ENCODE data around the gene HSPH1.
"Not testable (repeated sequence)": the region's sequence is repeated elsewhere in the genome, so short reads cannot be mapped to it uniquely, and the experiment has no call there.

The HSPH1 gene

DNA sequence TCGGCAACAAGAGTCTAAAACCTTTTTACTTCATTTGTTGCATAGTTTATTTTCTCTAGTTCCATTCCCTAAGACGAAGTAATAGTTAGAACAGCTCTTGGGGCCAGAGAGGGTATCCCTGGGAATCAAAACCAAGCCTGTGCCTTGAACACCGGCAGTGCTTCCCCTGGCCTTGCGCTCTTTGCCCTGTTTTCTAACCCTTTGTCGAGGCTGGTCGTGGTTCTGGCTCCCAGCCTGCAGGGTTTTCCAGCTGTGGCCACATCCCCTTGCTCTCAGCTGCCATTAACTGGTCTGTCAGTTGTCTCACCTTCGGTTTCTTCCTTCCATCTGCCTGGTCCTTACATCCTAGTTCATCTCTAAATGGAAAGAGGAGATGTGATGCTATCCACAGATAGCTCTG lies 61.0 kb downstream of the HSPH1 start:
- no peak for DNase-seq (ENCODE audit: low read depth in 1 of 2, low spot score in 1 of 2)

DNA sequence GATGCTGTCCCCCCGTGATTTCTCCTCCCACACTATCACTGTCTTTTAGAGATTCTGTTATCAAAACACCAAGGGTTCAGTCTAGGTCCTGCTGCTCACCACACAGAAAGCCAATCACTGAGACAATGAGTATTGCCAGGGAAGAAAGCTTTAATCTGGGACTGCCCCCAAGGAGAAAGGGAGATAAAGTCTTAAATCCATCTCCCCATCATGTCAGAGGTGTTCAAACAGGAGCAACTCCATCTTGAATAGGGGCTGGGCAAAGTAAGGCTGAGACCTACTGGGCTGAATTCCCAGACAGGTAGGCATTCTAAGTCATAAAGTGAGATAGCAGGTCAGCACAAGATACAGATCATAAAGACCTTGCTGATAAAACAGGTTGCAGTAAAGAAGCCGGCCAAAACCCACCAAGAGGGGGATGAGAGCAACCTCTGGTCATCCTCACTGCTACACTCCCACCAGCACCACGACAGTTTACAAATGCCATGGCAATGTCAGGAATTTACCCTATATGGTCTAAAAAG lies 63.7 kb downstream of the HSPH1 start:
- not testable (repeated sequence) for DNase-seq (ENCODE audit: low read depth in 1 of 2, low spot score in 1 of 2)

DNA sequence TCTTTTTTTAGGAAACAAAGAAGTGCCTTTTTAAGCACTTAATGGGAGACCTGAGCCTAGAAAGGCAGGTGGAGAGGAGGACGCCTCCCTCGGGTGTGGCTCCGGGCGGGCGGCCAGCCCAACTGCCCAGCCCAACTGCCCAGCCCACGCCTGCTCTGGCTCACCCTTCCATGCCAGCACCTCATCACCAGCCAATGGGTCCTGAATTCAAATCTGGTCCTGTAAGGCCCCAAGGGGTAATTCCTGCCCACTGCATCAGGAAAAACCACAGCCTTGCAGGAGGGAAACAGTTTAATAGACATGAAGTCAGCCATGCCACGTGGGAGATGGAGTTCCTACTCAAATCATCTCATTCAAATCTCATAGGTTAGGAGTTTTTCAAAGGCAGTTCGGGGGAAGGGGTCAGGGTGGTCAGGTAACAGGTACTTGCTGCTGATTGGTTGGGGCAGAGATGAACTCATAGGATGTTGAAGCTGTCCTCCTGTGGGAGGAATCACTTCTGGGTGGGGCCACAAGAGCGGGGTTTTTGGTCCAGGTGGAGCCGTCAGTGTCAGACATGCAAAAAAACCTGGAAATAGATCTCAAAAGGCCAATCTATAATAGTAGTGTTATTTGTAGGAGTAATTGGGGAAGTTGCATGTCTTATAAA lies 64.9 kb downstream of the HSPH1 start:
- no peak for DNase-seq (ENCODE audit: low read depth in 1 of 2, low spot score in 1 of 2)

DNA sequence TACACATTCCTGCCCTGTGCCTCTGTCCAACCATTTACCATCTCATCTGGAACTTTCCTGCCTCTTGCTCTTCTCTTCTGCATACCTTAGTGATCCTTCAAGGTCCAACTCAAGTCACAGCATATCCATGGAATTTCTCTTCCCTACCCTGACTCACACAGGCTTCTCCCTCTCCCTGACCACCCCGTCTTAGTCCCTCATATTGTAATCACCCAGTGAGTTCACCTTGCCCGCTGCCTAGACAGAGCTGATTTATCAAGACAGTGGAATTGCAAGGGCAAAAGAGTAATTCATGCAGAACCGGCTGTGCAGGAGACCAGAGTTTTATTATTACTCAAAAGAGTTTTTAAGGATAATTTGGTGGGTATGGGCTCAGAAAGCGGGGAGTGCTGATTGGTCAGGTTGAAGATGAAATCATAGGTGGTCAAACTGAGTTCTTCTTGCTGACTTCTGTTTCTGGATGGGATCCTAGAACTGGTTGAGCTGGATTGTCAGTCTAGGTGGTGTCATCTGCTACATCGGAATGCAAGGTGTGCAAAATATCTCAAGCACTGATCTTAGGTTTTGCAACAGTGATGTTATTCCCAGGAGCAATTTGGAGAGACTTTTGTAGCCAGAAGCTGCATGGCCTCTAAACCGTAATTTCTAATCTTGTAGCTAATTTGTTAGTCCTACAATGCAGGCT lies 67.2 kb downstream of the HSPH1 start:
- no peak for DNase-seq (ENCODE audit: low read depth in 1 of 2, low spot score in 1 of 2)

DNA sequence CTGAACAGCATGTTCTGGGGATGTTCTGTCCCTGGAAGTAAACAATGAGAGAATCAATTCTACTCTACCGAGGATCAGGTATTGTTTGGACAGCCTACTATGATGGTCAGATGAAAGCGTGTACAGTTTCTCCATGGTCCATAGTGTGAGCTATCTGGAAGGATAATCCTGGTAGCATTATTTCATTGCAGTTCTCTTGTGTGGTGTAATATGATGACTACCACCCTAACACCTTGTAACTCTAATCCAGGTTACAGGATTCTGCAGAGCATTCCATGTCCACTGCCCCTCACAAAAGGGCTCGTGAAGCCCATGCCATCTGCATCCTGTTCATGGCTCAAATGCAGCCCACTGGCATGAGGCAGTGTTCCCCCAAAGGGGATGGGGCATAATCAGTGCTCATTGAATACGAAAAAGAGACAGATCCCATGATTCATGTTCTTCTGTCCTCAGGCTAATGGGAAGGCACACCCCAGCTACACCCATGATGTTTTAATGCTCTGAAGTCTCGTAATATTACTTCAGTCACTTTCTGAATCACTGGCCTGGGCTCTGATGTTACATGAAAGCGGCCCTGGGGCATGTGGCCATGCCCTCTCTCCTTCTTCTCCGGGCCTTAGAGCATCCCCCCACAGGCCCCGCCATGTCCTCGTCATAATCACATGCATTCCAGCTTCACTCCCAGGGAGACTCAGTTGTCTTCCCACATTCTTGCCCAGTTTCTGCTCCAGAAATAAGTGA lies 68.4 kb downstream of the HSPH1 start:
- no peak for DNase-seq (ENCODE audit: low read depth in 1 of 2, low spot score in 1 of 2)

DNA sequence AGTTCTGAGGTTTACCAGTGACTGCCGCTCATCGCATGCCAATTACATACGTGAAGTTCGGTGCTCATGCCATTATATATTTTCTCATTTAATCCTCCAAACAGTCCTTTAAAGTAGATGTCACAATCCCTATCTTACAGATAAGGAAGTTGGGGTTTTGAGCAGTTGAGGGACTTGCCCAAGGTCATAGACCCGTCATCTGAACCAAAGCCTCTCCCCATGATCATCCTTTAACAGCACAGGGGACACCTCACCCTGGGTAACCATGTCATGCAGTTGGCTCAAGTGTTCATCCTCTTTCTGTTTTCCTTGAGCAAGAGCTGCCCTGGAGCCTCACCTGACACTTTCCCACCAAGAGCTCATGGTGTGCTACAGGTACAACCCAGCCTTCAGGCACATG lies 69.1 kb downstream of the HSPH1 start:
- DNase-seq (ENCODE audit: low read depth in 1 of 2, low spot score in 1 of 2), result no peak

DNA sequence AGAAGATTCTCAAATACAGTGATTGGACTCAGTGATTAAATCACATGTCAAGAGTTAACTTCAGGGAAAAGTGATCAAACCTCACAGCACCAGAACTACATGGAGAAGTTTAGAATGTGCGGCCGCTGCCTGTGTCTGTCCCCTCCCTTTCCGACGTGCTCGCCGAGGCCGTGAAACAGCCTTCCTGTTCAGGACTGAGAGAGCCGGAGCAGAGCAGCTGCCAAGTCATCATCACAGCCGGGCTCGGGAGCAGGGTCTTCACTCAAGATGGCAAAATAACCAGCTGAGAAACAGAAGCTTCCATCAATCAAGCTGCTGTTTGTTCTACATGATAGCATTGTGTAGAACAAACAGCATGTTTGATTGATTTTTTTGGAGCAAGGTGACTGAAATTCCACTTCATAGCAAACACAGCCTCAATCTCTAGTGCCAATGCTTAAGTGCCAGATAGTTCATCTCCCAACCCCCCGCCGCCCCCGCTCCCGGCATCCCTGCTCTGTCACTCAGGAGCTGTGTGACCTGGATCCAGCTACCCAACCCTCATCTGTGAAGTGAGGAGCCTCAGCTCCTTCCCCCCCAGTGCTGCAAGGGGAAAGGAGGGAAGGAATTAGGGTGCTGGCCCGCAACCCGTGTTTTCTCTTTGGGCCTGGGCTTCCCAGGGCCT lies 70.6 kb downstream of the HSPH1 start:
- DNase-seq (ENCODE audit: low read depth in 1 of 2, low spot score in 1 of 2), result no peak

DNA sequence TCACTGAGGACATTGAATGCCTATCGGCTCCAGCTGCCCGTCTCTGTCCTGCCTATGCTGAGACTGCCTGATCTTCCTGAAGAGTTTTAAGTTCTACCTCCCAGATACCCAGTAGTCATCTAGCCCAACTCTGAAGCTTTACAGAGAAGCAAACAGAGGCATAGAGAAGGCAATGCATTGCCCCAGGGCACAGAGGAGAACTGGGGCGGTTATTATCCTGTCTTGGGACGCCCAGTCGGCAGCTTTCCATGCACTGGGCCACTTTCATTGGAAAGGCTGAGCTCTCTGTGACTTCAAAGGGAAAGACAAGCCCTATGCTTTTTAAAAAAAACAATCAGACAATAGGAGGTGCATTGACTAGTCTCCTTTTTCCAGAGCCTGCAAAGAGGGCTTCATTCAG lies 71.6 kb downstream of the HSPH1 start:
- no peak for DNase-seq (ENCODE audit: low read depth in 1 of 2, low spot score in 1 of 2)

DNA sequence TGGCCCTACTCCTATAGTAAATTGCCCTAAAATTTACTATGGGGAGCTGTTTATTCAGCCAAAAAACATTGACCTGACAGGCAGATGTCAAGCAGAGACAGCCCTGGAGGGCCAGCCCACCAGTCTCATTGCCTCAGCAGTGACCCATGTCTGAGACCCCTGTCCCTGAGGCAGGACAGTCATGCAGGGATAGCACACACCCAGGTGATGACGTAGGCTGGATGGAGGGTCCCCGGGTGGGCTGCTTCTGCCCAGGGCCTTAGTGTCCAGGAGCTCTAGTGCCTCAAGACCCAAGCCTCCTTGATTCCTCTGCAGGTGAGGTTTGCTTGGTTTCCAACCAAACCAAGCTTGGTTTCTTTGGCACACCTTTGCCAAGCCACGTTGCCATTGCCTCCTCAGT lies 72.1 kb downstream of the HSPH1 start:
- DNase-seq (ENCODE audit: low read depth in 1 of 2, low spot score in 1 of 2), result no peak

DNA sequence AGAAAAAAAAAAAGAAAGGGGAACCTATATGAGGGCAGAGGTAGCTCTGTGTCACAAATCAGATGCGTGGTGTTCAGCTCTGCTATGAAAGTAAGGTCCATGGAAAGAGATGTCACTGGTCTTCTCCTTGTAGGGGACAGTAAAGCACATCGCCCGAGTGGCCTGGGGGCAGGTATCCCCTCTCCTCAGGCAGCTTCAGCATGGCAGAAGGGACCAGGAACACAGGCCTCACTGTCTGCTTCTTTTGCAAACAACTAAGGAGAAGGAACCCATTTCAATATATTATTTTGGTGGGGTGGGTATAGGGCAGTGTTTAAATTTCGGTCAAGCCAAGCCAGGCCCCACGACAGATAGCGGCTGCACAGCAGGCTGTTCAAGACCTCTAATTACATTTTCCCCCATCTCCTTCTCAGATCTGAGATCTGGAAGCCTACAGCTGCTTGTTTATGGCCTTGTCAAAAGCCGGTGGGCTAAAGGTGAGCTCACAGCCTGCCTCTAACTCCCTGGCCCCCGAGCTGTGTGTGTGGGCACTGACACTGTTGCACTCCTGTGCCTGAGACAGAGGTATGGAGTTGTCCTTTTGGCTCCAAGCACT lies 72.8 kb downstream of the HSPH1 start:
- DNase-seq (ENCODE audit: low read depth in 1 of 2, low spot score in 1 of 2), result no peak
